Fibroblast of peridontal ligament (primary cell): Measurements from ENCODE around the gene BICD1.

Experiments
- DNase-seq: peaks from one replicate; pipeline ENCODE4 v3.0.0-alpha.2; 2010; ENCODE audit errors: extremely low read depth

Gene BICD1

GRCh38 chr12:32281098-32281497 lies 174.5 kb downstream of the BICD1 start:
- DNase-seq, result no peak

- peak; percentile 57 for DNase-seq
Observed at GRCh38 chr12:32284561-32284960, 177.9 kb downstream of the BICD1 start.

DNA sequence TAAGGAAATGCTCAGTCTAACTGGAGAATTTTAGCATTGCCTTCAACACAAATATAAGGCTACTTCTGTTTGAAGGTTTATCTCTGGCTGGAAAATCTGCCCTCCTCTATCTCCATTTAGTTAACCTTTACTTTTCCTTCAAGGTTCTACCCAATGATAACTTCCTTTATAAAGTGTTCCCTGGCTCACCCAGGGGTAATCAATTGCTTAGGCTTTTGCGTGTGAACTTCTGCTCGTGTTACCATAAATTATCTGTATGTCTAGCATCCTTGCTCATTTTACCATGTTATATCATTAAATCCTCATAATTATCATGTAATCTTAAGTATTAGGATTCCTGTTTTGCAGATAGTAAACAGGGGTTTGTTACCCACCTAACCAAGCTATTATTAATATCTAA lies 178.4 kb downstream of the BICD1 start:
- no peak for DNase-seq

GRCh38 chr12:32285489-32285888 lies 178.8 kb downstream of the BICD1 start:
- DNase-seq, result no peak

DNA sequence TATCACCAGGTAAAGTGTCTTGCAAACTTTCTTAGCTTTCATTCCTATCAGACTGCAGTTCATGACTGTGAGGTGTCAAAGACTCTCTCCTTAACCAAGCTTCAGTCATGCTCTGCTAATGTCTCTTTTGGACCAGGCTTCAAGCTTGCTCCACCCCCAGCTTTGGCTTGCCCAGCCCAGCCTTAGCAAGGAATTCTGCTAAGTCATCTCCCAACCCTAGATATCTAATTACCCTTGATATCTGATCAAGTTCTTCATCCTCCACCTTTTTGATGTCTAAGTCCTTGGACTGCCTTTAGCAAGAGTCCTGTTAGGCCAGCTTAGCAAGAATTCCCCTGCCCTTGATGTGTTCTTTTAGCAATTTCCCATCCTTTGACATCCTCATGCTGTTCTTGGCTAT lies 183.8 kb downstream of the BICD1 start:
- DNase-seq, result peak; percentile 47

DNA sequence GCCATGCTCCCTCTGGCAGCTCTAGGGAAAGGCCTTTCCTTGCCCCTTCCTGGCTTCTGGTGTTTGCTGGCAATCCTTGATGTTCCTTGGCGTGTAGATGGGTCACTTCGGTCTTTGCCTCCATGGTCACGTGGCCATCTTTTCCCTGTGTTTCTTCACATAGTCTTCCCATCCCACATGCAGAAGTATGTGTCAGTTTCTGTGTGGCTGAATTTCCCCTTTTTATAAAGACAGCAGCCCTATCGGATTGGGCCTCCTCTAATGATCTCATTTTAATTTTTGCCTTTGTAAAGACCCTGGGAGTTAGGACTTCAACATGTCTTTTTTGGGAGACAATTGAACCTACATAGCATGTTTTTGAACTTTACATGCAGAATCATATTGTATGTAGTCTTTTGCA lies 185.5 kb downstream of the BICD1 start:
- no peak for DNase-seq

- DNase-seq, result no peak
Observed at GRCh38 chr12:32293808-32294419, 187.3 kb downstream of the BICD1 start.

DNA sequence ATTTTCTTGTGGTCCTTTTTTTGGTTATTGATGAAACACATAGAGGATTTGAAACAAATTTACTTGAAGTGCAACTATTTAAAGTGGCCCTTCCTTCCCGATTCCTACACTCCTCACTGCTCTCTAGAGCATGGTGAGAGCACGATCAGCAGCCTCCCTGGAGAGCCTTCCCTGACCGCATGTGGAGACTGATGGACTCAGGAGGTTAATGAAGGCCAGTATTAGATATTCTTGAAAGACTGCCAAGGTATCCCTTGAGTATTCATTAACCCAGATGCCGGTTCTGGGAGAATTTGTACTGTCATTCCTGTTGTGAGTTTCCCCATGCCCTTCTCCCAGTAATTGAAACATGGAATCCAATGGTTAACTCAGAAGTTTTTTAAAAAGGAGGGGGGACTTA lies 189.9 kb downstream of the BICD1 start:
- DNase-seq, result no peak

DNA sequence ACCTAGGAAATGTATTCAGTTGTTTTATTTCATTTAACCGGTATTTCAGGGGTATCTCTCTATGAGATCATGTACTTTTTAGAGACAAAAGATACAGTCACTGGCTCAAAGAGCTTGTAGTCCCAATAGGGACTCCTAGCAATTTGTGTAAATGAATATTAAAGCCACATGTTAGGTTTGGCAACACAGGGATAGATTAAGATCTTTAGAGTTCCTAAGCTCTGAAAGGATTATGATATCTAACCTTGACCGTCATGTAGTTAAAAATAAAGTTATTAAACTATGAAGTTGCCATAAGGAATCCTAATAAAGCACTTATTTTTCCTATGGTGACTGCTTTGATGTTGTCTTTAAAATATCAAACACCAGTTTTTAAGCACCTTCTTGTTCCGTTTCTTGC lies 192.3 kb downstream of the BICD1 start:
- peak; percentile 62 for DNase-seq

DNA sequence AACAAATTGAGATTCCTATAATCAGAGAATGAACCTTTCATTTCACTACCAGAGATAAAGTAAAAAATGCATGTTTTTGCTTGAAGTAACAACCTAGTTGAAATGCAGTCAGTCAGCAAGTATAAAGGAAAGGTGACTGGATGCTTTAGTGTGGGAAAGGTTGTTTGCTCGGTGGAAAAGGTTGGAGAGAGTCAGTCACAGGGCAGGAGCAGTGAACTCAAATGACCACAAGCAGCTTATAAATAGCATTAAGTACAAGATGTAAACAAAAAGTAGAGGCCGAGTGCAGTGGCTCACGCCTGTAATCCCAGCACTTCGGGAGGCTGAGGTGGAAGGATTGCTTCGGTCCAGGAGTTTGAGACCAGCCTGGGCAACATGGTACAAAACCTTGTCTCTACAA lies 194.6 kb downstream of the BICD1 start:
- DNase-seq, result no peak

DNA sequence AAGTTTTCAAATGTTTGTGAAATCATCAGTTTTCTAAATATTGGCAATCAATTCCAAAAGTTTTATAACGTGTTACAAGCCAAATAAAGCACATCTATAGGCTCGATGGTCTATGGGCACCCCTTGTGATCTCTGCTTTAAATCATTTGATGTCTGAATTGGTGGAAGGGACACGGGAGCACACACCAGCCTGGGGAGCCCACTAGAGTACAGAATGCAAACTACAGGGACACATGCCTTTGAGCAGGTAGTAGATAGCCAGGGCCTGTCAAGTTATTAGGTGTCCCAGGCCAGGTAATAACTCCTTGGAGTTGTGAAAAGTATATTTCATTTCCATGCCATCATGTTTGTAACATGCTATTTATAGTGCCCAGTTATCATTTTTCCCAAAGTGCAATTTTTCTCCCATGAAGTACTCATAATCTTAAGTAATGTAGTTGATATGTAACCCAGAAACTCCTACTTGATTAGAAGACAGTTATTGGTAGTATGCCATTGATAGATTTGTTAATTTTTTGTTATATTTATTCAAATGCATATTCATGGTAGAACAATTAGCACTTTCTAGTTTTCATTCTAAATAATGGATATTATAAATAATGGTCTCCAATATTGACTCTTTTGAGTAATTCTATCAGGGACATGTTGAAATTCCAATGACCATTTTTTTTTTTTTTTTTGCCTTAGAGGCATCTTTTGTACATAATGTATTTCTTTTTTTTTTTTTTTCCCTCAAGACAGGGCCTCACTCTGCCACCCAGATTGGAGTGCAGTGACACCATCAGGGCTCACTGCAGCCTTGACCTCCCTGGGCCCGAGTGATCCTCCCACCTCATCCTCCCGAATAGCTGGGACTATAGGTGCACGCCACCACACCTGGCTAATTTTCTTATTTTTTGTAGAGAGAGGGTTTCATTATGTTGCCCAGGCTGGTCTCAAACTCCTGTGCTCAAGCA lies 195.8 kb downstream of the BICD1 start:
- DNase-seq, result peak; percentile 37

DNA sequence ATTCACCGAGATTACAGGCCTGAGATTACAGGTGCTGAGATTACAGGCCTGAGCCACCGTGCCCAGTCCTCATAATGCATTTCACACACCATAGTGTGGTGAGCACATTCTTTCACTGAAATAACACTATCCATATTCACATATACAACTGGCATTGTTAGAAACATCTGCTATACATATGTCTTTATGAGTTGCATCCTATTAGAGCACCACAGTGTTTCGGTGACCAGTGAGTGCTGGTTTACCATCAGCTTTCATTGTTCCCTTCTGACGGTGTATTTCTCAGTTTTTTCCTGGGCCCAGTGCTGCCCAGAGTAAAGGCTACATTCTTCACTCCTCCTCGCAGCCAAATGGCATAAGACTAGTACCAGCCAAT lies 196.5 kb downstream of the BICD1 start:
- no peak for DNase-seq

GRCh38 chr12:32305163-32305562 lies 198.5 kb downstream of the BICD1 start:
- peak; percentile 63 for DNase-seq

GRCh38 chr12:32307326-32307725 lies 200.7 kb downstream of the BICD1 start:
- no peak for DNase-seq

DNA sequence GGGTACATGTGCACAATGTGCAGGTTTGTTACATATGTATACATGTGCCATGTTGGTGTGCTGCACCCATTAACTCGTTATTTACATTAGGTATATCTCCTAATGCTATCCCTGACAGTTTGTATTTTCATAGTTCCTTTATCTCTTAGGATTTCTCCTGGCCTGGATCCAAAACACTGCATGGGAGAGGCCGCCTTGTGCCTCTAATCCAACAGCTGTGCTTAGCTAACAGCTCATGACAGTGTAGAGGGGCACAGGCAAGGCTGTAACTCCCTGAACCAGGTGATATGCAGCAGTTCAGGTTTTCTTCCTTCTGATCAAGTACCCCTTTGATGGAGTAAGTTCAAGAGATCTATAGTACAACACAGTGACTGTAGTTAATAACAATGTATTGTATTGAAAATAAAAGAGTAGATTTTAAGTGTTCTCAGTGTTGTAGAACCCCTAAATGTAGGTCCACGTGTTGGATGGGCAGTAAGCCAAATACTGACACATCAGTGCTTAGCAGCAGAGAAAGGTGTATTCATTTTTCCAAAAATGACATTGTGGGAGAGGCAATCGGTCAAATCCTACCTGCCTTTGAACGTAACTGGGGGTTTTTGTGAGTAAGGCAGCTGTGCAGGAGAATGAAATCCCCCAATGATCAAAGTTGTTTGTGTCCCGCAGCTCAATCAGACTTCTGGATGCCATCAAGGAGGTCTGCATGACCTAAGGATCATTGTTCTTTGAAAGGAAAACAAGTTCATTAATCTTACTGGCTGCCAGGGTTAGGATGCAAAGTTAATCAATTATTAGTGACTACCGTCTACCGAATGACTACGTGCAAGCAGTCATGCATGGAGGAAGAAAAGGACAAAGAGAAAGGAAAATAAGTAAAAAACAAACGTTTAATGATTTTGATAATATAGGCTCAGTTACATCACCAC lies 203.4 kb downstream of the BICD1 start:
- no peak for DNase-seq

- peak; percentile 87 for DNase-seq
Observed at GRCh38 chr12:32312049-32312670, 205.5 kb downstream of the BICD1 start.

GRCh38 chr12:32322354-32322753 lies 215.7 kb downstream of the BICD1 start:
- no peak for DNase-seq

- peak; percentile 5 for DNase-seq
Observed at GRCh38 chr12:32331133-32331532, 224.5 kb downstream of the BICD1 start.

DNA sequence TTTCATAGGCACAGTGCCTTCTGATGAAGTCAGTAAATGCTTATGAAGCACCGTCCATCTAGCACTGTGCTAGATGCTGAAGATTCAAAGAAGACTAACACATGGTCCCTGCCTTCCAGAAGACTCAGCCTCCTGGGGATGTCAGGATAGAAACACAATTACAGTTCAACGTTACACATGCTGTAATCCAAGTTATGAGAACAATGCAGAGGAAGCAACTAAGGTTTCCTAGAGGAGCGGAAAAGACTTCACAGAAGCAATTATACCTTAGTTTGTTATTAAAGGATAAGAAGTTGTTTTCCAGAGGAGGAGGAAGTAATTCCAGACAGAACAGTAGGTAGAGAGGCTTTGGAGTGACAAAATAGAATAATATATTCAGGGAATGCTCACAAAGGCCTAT lies 225.8 kb downstream of the BICD1 start:
- no peak for DNase-seq

DNA sequence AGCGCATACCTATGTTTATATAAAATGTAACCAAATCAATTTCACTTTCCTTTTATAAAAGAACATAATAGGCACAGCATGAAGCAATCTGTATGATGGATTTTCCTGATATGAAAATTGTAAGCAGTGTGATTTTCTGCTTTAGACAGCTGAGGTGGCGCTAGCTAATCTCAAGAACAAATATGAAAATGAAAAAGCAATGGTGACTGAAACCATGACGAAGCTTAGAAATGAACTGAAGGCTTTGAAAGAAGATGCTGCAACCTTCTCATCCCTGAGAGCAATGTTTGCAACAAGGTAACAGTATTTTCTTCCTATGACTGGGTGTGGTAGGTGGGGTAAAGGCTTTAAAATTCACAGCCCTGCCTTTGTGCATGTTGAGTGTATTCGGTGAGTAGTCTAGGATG lies 227.7 kb downstream of the BICD1 start:
- no peak for DNase-seq

DNA sequence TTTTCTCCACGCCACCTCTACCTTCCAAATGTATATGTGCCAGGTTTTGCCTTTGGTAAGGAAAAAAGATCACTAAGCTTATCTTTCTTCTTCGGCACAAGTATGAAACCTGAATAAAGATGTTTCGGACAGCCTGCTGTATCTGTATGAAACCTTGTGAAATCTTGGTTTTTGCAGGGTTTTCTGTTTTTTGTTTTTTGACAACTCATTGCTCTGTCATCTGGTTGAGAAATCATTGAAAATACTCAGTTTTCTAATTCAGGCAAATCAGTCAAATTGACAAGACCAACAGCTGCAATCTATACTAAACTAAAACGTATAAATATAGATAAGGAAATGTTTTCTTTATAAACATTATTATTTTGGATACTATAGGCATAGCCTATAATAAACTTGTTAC lies 229.6 kb downstream of the BICD1 start:
- DNase-seq, result peak; percentile 6

GRCh38 chr12:32343496-32343895 lies 236.8 kb downstream of the BICD1 start:
- no peak for DNase-seq
